ENCODE data around the gene SNAI1. TPM values are rescaled to one million over a fixed set of nuclear protein-coding genes. Genes with fewer than 3 reads are reported as not detected.

SNAI1 gene
- total RNA-seq, 1 experiment from 2014 or later = 8.8 TPM

GRCh38 chr20:50007369-50007768, 24.6 kb downstream of the SNAI1 start:
- POLR2A ChIA-PET = interaction anchor here (0.6 to 0.7 kb wide), 2 partner anchors 84 to 241 kb away, joined by 3 to 7 read pairs; no protein-coding TSS in a partner anchor
- BruUV-seq (replicated peaks) = no TSS peak
- TF ChIP-seq REST (IDR thresholded peaks at IDR 0.05; ENCODE audit: insufficient read depth in 1 of 2, low read depth in 2 of 2, low read length in 1 of 2) (no peak), SIN3A (IDR thresholded peaks at IDR 0.05; ENCODE audit: borderline replicate concordance, insufficient read depth, low read depth, low read length) (no peak), TCF7L2 (IDR thresholded peaks at IDR 0.05; ENCODE audit: low read depth, low read length) (no peak), POLR2AphosphoS5 (IDR thresholded peaks at IDR 0.05; ENCODE audit: low read depth, low read length) (no peak), CTCF (IDR thresholded peaks at IDR 0.05) (no peak)
- no peaks in the 10 kb centered on the region for H3K27me3 ChIP-seq (ENCODE audit: control insufficient read depth, insufficient read depth, low read length)
- intact Hi-C loops (cut with micrococcal nuclease; ENCODE audit: unreplicated experiment) = no loop called here
- H3K36me3 ChIP-seq (ENCODE audit: control insufficient read depth, insufficient read depth, low read length) = no peaks in the 10 kb centered on the region
- DNase-seq (ENCODE audit: low read depth, low spot score) (no peak), ATAC-seq (no peak)
- in situ Hi-C loops (cut with HindIII; ENCODE audit: low pct_unique_long_range_greater_than_20kb, low sequenced_read_pairs) = no loop called here
- no peak overlapping the region for H3K4me3 ChIP-seq (ENCODE audit: low read depth in 2 of 2, low read length in 2 of 2)
- CTCF ChIA-PET = interaction anchor here (0.6 kb wide), 2 partner anchors 43 to 171 kb away, joined by 3 to 7 read pairs; no protein-coding TSS in a partner anchor
- H3K4me1 ChIP-seq (ENCODE audit: control insufficient read depth, insufficient read depth, low read length) = peaks cover 3% of the 10 kb centered on the region; the same call in 1 of the 2 replicates
- H3K27ac ChIP-seq (ENCODE audit: low read length) = no peak overlapping the region
- no peaks in the 10 kb centered on the region for H3K9me3 ChIP-seq (ENCODE audit: control insufficient read depth, insufficient read depth, low read depth, low read length)

- CTCF ChIA-PET = no interaction called here
- ATAC-seq = no peak
Measured at GRCh38 chr20:50008007-50008406, 25.2 kb downstream of the SNAI1 start.

More at GRCh38 chr20:50008007-50008406, 25.2 kb downstream of the SNAI1 start:
- POLR2A ChIA-PET = interaction anchor here (0.7 kb wide), 1 partner anchor 85 kb away, joined by 3 read pairs; no protein-coding TSS in a partner anchor
- TF ChIP-seq CTCF (IDR thresholded peaks at IDR 0.05) = no peak
- no peak for TF ChIP-seq REST (IDR thresholded peaks at IDR 0.05; ENCODE audit: insufficient read depth in 1 of 2, low read depth in 2 of 2, low read length in 1 of 2)
- TF ChIP-seq POLR2AphosphoS5 (IDR thresholded peaks at IDR 0.05; ENCODE audit: low read depth, low read length) = no peak
- no peak for TF ChIP-seq SIN3A (IDR thresholded peaks at IDR 0.05; ENCODE audit: borderline replicate concordance, insufficient read depth, low read depth, low read length)
- no peak for TF ChIP-seq TCF7L2 (IDR thresholded peaks at IDR 0.05; ENCODE audit: low read depth, low read length)
- no peak overlapping the region for H3K4me3 ChIP-seq (ENCODE audit: low read depth in 2 of 2, low read length in 2 of 2)
- H3K27me3 ChIP-seq (ENCODE audit: control insufficient read depth, insufficient read depth, low read length) = no peaks in the 10 kb centered on the region
- intact Hi-C loops (cut with micrococcal nuclease; ENCODE audit: unreplicated experiment) = no loop called here
- peaks cover 6% of the 10 kb centered on the region; the same call in 1 of the 2 replicates for H3K4me1 ChIP-seq (ENCODE audit: control insufficient read depth, insufficient read depth, low read length)
- DNase-seq (ENCODE audit: low read depth, low spot score) = no peak
- H3K36me3 ChIP-seq (ENCODE audit: control insufficient read depth, insufficient read depth, low read length) = no peaks in the 10 kb centered on the region
- H3K27ac ChIP-seq (ENCODE audit: low read length) = no peak overlapping the region
- H3K9me3 ChIP-seq (ENCODE audit: control insufficient read depth, insufficient read depth, low read depth, low read length) = no peaks in the 10 kb centered on the region
- in situ Hi-C loops (cut with HindIII; ENCODE audit: low pct_unique_long_range_greater_than_20kb, low sequenced_read_pairs) = no loop called here
- BruUV-seq (replicated peaks) = no TSS peak

All from Panc1 (cell line).